HG03432 (cell line): ENCODE results near the gene FERD3L.

ENCODE experiments used
- ATAC-seq: cut with Tn5 transposase; IDR thresholded peaks from one replicate; pipeline ENCODE4 v1.9.1; 2021; ENCODE audit warnings: mild to moderate bottlenecking, moderate library complexity; ENCODE audit not compliant: unreplicated experiment

The FERD3L gene

DNA sequence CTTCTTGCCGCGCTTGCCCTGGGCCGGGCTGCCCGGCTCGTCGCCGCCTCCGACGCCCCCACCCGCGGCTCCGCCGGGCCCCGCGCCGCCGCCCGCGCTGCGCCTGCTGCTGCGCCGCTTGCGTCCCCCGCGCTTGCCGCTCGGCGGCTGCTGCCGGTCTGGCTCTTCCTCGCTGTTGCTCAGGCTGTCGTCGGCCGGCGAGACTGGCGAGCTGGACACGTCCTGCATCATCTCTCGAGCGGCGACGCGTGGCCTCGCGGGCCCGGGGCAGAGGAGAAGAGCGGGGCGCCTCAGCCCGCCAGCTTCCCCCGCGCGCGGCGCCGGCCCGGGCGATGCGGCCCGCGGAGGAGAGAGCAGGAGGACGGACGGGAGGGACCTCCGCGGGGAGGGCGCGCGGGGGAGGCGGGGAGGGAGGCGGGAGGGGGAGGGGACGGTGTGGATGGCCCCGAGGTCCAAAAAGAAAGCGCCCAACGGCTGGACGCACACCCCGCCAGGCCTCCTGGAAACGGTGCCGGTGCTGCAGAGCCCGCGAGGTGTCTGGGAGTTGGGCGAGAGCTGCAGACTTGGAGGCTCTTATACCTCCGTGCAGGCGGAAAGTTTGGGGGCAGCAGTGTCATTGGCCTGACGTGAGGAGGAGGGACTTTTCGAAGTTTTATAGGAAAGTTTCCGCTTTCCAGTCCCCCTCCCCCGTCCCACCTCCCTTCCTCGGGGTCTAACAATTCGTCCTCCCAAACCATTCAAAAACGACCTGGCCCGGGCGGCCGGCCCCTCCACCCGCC, 27.9 kb downstream of the FERD3L start, which contains the start of gene TWIST1:
Gene TWIST1 (minus strand): TSS at position 546 of the 779 bp plus-strand sequence. CDS start 315 bp downstream, at position 231.
- ATAC-seq = peak; percentile 44

DNA sequence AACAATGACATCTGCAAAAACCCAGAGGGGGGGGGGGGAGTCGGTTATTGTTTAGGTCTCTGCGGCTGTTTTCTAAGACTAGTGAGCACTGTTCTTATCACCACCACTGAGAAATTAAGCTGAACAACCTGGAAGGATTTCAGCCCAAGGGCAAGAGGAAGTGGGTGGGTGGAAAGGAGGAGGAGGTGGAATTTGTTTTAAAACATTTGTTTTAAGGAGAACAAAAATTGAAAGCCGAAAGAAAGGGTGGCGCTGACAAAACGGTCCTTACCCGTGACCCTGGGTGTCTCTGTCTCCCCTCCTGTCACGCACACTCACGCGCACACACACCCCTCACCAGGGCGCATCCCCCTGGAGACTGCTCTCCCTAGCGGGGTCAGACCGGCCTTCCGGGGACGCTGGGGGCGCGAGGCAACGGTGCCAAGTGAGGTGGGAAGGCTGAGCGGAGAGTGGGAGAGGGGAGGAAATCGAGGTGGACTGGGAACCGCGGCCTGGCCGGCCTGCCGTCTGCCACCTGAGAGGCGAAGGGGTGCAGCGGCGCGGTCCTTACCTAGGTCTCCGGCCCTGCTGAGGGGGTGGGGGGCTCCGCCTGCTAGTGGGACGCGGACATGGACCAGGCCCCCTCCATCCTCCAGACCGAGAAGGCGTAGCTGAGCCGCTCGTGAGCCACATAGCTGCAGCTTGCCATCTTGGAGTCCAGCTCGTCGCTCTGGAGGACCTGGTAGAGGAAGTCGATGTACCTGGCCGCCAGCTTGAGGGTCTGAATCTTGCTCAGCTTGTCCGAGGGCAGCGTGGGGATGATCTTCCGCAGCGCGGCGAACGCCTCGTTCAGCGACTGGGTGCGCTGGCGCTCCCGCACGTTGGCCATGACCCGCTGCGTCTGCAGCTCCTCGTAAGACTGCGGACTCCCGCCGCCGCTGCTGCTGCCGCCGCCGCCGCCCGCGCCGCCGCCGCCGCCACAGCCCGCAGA, 28.8 kb downstream of the FERD3L start:
- ATAC-seq = peak; percentile 36

DNA sequence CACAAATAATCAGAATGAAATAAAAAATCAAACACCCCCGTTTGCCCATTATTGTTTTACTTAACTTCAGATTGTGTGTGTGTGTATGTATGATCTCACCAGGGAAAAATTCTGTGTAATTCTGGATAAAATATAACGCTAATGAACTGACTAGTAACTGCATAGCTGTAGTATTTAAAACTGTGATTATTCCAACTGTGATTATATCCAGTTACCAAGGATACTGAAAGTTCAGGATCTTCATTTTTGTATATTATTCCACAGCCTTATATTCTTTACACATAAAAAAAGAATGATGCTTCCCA, 30.7 kb downstream of the FERD3L start:
- no peak for ATAC-seq

DNA sequence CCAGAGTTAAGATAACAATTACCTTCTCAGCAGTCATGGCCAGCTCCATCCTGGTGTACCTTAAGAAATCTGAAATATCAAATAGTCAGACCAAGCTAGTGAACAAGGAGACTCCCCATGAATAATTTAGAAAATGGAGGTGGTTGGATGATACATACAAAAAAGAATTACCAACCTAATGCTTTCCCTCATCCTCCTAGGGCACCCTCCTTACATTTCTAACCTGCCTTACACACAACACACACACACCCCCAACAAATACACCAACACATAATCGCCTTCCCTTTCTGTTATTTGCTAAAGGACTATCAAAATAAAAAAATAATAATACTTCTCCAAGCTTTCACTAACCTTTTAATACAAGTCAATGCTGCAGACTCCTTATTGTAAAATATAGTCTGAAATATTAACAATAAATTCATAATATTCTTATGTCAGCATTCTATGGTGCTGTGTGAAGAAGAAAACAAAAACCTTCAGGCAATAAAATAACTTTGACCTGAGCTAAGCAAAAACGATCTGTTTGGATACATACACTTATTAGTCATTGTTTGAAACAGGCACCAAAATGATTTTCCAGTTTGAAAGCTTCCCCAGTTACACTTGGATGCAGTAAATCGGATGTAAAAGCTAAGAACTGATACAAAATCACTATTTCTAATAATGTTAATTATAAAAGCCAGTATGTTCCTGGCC, 31.2 kb downstream of the FERD3L start:
- ATAC-seq = no peak

DNA sequence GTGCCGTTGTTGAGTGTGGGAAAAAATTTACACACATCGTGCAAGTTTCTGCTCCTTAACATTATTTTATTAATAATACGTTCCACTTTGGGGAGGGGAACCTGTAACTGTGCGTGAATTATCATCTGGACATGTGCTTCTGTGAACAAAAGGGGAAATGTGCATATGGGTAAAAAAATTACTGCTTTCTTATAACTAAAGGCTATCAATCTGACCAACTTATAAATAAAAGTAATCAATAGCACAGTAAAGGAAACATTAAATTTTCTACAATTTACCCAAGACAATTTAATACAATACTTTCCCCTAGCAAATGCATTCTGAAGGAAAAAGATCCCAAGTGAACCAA, 32.2 kb downstream of the FERD3L start:
- ATAC-seq = no peak

DNA sequence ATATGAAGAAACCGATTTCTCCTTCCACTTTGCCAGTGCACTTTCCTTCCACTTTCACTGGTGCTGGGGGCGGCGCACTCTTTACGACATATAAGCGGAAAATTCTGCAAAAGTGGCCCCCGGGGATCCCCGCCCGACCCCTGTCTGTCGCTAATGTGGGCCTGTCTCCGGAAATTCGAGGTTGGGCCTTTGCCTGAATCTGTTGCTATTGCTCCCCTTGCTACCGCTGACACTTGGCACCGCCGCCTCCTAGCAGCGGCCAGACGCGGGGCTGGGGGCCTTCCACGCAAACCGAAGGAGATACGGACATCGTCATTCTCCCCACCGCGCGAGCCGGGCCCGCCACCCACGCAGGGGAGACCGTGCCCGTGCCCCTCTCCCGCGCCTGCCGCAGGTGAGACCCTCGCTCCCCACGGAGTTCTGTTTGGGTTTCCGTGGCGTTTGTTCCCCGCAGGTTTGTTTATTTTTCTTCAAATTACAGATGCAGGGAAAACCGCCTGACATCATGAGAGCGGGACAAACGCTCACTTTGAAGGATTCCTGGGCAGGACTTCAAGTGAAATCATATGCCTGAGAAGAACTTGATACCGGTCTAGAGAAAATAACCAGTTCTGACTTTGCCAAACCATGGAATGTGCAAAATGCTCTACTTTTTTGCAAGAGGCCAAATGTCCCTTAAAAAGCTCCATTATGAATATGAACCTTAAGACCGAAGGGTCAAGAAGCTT, 32.8 kb downstream of the FERD3L start:
- ATAC-seq = no peak

DNA sequence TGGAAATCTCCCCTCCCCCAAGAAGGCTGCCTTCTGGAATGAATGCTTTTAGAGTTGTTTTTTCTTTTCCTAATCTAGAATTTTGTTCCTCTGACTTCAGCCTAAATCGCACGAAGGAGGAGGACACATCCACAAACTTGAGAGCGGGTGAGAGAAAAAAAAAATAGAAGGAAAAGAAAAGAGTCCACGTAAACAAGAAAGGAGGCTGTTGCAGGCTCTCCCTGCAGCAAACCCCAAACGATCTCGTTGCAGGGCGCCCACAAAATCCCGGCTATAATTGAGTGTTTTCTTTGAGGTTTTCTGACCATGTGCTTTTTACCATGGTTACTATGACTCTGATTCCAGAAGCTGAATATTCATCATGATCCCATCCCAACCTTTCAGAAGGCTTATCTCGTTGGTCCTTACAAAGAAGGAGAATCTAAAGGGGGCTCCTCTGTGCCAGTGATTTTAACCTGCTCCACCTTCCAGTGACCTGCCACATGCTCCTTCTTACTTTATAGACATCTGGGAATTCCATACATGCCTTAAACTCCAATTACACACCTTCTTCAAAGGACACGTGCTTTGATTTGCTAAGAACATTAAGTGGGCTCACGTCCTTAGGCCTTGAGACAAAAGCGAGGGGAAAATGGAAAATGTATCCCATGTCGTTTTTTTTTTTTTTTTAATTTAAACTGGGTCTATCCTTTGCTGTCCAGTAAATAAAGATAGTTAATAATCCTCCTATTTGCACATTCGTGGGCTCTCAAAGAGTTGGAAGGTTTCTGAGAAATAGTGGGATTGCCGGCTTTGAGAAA, 33.5 kb downstream of the FERD3L start:
- ATAC-seq = no peak

DNA sequence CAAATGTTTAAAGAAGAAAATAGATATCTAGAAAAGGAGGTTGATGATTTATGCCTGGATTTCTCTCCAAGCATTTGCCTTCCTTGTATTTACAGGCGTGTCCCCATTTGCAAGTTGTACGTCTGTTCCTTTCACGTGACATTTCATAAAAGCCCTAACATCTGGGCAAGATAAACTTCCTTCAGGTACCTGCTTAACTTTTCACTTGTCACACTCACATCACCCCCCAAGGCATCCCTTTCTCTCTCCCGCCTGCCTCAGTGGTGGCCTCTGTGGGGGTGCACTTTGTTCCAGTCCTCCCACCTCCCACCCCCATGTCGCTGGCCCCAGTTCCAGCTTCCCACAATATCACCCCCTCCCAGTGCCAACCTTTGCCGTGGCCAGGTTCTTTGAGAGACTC, 34.4 kb downstream of the FERD3L start:
- no peak for ATAC-seq

DNA sequence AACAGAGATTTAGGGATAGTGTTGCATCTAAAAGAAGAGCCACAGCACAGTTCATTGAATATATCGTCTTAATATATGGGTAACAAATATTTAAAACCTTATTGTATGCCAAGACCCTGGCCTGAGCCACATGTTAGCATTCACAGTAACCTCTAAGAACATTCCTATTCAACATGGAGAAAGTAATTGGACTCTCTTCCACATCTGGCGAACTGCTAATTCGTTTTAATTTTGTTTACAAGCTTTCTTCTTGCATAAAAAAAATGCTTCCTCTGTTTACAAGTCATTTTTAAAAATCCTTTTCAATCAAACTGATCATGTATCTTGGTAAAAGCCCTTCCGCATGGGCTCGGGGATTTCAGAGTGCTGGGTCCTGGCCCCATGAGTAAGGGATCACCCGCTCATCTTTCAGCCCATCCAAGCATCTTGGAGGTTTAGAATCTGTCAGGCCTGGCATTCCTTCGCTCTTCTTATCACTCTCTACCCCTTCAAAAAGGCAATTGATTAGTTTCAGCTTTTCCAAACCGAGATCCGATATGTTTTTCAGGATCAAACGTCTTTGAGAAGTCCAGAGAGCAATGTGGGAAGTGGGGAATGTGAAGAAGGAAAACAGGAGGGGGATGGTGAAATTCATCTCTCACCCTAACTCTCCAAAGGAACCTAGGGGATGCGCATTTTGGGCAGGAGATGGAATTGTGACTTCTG, 35.0 kb downstream of the FERD3L start:
- ATAC-seq = no peak

DNA sequence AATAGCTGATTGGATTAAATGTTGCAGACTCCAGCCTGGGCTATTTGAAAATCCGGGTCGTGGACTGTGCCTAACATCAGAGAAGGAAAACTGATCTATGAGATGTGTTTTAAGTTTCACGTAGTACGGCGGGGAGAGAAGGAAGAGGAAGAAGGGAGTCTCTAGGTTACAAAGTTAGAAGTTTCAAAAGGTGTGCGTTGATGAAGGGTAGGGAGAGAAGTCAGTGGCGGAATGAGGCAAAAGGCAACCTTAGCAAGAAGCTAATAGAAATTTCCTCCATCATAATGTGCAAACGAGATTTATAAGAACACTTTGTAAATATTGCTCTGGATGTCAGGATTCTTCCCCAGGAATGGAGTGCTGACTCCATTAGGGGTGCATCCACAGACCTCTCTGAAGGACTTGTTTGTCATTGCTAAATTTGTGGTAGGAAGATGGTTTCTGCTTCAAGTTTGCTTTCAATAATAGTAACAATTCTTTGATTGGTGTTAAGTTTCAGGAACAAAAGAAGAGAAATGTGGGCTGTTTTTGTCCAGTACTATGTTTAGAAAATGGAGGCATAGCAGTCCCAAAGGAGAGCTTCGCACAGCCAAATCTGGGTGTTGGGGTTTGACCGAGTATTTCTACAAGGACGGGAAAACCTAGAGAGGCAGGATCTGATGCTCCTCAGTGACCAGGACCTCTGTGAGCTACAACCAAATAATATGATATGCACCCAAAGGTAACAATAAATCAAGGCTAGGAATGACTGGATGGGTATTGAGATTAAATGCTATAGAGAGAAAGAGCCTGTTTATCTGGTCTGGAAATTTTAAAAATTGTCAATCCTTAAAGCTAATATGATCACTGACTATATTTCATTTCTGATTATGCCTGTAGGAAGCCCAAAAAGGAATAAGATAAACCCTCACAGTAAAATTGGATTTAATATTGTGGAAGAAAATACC, 35.9 kb downstream of the FERD3L start:
- ATAC-seq = no peak

DNA sequence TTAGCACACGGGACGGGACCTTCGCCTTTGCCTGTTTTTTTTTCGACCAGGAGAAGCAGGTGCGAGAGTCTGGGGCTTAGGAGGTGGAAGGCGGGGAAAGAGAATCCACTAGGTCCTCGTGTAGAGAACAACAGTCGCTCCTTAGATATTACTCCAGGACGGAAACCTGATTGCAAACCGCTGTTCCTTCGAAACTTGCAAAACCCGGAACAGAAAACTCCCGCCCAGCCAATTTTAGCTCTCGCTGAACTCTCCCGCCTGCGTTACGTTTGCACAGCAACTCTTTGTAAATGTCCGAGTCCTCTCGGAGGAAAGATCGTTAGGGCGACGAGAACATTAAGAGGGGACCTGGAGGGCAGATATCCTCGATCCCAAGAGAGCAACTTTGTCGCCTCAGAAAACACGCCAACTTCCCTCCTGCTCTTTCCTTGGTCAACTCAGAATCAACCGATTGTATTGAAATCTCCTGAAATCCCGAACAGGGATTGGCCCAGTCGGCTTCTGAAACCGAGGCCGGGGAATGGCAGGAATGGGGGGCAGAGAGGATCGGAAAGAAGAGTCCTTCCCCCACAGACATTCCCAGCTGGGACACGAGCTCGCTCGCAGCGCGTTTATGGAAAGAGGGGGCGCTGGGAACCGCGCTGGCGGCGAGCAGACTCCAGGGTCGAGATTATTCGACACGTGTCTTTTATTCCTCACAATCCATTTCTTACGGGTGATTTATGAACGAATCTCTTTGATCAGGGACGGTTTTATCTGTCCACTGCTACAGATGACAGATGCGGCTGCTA, 37.7 kb downstream of the FERD3L start:
- no peak for ATAC-seq

DNA sequence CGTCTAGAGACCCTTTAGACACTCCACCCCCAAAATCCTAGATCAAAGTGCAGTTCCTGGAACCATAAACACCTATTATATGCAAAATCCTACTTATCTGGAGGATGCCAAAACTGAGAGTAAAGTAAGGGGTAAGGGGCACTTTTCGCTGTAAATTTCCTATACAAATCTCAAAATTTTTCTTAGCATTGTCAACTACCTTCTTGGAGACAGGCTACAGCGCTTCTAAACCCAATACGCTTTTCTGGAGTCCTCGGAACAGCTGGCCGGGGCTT, 38.2 kb downstream of the FERD3L start:
- ATAC-seq = no peak

DNA sequence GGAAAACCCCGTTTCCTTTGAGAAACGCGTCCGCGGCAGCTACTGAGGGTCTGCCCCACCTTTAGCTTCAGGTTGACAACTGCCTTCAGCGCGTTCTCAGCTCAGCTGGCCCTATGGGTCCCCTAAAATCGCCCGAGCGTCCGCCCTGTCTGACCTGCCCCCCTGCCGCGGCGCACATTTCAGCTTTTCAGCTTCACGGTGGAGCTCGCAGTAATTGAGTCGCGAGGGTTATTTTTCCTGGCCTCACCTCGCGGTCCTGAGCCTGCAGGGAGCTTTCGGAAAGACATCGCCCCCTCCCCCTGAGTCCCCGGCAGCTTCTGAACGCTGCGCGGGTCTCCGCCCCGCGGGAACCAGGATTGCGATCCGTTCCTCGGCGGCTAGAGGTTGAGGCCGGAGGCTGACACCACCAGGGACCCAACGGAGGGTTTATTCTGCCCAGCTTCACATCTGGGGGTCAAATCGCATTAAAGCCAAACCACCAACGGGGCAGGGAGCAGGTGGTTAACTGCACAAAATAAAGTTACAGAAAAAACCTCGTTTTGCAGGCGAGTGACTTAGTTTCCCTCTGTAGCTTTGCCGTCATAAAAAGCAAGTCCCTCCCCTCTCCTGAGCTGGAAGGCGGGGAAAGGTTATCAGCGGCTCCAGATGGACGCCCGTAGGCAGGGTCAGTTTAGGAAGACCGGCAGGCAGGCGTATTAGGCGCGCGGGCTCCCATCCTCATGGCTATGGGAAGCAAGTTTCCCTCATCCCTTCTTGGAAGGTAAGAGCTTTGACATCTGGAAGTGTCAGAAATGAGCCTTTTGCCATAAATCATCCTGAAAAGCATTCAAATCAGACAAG, 38.8 kb downstream of the FERD3L start:
- ATAC-seq = no peak

DNA sequence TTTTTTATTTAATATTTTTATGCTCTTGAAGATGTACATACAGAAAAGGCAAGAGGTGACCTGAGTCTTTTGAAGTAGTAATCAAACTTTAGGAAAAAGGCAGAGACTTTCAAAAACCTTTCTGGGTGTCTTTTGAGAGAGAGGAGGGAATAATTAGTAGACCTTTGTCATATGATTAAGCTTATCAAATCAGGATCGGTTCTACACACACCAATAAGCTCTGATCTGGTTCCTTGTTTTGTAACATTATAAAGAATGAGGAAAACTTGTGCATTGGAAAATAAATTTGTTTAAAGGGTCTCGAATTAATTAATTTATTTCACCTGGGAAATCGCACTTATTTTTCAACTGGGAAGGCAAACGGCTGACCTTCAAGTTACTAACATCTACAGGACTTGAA, 39.7 kb downstream of the FERD3L start:
- no peak for ATAC-seq

DNA sequence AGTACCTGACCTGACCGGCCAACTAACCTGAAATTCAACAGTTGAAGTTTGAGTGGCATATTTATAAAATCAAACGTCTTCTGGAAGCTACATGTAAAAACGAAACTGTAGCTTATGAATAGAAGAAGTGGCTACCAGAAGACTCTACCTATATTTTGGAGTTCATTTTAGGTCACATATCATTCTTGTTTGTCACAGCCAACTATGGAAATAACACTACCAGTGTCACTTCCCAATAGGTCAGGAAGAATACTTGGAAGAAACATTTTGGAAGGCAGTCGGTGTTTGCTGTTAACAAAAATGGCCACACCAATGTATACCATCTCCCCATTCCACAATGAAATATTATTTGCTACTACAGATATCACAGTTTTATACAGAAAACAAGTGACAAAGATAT, 40.4 kb downstream of the FERD3L start:
- no peak for ATAC-seq

DNA sequence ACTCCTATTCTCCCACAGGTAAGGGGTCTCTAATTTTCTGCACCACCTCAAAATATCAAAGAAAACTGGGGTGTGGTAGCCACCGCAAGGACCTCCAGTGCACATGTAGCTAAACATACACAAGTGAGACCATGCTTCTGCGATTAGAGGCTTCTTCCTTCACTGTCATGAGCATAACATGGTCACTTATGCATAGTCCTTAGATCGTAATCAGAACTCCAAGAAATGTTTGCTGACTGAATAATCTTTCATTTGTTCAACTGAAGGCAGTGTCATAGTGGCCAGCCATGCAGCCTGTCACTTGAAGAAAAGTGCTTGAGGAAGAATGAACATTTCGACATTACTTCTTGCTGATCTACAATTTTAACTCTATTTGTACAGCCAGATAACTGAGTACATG, 42.3 kb downstream of the FERD3L start:
- ATAC-seq = no peak

DNA sequence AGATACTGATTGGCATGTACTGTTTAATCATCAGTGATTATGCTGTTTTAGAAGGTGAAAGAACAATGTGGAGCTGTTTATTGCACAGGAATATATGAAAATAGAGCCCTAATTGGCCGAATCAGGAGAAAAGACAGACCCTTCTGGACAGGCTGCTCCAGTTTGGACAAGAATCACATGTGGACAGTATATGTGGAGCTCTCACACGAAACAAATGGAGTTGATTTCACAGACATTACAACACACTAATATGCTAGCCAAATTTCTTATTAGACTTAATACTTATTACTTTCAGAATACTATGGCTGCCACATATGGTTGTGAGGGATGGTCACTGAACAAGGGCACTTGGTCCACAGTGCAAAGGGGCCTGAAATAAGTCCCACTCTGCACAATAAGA, 43.3 kb downstream of the FERD3L start:
- ATAC-seq = no peak
